Stimulated activated CD8-positive, alpha-beta memory T cell treated with anti-CD3 and anti-CD28 coated beads, Interleukin-15, amount 100 ng/mL, for 4 hours (primary cell): ENCODE data around the gene MYADML2.
"Not testable (repeated sequence)": the region's sequence is repeated elsewhere in the genome, so short reads cannot be mapped to it uniquely, and the experiment has no call there.

Experiments
- DNase-seq, 2 donors: peaks; one replicate each; pipeline ENCODE4 v3.0.0-alpha.2; 2020; ENCODE audit warnings: low read depth in 2 of 2

MYADML2 gene

DNA sequence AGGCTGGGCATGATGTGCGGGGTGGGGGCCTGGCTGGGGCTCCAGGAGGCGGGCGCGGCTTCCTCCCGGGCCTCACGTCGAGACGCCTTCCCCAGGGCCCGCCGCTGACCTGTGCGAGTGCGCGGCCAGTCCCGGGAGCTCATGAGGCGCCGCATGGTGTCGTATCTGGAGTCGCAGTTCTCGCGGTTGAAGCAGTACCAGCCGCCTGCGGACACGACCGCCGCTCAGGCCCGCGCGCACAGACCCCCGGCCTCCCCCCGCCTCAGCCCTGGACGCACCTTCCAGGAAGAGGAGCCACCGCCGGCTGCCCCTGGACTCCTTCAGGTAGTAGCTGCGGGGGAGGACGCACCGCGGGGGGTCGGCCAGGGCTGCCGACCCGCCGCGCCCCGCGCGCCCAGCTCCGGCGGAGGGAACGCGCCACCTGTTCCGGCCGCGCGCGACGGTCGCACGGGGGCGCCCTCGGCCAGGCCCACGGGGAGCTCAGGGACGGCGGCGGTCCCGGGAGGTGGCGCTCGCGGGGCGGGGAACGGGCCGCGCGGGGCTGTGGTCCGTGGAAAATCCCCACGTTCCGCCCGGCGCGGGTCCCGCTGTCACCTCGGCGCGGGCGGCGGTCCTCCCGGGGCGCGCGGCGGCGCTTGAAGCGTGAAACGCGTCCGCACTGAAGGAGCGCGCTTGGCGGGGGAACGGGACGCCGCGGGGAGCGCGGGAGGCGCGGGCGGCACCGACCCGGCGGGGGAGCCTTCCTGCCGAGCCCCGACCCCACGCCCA lies 12.5 kb upstream of the MYADML2 start:
- DNase-seq: peak; percentile 43 to 67

DNA sequence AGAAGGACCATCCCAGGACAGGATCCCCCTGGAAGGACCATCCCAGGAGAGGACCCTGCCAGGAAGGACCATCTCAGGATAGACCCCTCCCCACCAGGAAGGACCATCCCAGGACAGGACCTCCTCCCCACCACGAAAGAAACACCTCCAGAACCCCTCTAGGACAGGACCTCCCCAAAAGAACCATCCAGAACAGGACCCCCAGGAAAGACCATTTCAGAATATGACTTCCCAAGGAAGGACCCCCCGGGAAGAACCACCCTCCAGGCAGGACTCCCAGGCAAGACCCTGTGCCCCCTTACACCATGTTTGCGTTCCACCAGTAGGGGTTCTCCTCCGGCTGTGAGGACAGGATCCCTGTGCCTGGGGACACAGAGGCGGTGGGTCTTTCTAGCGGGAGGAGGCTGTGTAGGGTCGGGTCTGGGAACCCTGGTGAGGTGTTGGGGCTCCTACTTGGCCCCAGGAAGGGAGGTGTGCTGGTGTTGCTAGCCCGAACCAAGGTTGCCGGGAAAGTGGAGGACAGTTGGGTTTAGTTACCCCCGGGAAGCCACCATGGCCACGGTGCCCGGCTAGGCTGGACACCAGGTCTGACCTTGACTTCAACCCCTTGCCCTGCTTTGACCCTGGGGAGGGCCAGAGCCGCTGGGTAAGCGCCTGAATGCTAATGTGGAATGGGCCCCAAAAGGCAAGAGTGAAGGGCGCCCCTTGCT lies 11.8 kb upstream of the MYADML2 start:
- DNase-seq: no peak

DNA sequence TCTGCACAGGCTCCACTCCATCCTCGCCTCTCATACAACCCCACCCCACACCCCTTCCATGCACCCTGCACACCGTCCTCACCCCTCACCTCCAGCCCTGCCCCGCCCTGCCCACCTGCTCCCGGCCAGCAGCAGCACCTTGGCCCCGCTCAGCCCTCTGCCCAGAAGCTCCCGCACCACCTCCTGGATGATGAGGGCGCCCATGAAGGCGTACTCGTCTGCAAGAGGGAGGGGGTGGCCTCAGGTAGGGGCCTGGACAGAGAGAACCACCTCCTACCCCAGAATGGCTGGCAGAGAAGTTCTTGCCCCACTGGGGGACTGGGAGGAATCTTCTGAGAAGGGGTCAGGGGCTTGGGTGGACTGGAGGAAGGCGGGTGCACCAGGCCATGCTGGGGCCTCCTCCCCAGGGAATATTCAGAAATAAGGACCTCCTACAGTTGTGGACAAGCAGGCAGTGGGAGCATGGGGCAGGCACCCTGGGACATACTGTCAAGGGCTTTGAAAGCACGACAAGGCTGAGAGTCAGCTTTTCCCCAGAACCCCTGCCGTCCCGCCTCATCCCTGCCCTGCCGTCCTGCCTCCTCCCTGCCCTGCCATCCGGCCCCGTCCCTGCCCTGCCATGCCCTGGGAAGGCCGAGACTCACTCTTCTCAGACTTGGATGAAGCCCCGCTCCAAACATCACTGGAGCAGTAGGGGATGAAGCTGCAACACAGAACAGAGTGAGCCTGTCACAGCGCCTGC lies 10.8 kb upstream of the MYADML2 start:
- DNase-seq: no peak

- no peak for DNase-seq
Observed at GRCh38 chr17:81956607-81957589, 9.9 kb upstream of the MYADML2 start.

GRCh38 chr17:81955756-81956544 lies 8.9 kb upstream of the MYADML2 start:
- no peak for DNase-seq

DNA sequence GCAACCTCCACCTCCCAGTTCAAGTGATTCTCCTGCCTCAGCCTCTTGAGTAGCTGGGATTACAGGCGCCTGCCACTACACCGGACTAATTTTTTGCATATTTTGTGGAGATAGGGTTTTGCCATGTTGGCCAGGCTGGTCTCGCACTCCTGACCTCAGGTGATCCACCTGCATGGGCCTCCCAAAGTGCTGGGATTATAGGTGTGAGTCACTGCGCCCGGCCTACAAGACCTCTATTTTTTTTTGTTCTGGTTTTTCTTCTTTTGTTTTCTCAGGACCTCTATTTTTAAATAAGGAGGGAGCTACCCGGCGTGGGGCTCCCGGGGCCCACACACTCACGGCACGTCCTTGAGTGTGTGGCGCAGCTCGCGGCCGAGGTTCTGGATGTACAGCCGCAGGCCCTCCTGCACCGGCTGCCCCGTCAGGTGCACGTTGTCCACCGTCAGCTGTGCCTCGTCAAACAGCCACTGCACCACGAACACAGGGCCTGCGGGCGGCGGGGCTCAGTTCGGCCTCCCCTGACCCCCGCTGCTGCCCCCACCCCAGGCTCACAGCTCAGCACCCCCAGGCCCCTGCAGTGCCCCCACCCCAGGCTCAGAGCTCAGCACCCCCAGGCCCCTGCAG lies 8.1 kb upstream of the MYADML2 start:
- no peak for DNase-seq

- DNase-seq: no peak
Observed at GRCh38 chr17:81954131-81955057, 7.4 kb upstream of the MYADML2 start.

DNA sequence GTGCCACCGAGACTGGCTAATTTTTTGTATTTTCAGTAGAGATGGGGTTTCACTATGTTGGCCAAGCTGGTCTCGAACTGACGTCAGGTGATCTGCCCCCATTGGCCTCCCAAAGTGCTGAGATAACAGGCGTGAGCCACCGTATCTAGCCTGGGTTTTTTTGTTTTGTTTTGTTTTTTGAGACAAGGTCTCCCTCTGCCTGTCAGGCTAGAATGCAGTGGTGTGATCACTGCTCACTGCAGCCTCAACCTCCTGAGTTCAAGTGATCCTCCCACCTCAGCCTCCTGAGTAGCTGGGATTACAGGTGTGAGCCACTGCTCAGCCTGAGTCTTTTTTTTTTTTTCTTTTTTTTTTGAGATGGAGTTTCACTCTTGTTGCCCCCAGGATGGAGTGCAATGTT lies 6.4 kb upstream of the MYADML2 start:
- DNase-seq: not testable (repeated sequence)

GRCh38 chr17:81952792-81953228 lies 5.8 kb upstream of the MYADML2 start:
- no peak for DNase-seq

- no peak for DNase-seq
Observed at GRCh38 chr17:81951785-81952684, 5.0 kb upstream of the MYADML2 start.

DNA sequence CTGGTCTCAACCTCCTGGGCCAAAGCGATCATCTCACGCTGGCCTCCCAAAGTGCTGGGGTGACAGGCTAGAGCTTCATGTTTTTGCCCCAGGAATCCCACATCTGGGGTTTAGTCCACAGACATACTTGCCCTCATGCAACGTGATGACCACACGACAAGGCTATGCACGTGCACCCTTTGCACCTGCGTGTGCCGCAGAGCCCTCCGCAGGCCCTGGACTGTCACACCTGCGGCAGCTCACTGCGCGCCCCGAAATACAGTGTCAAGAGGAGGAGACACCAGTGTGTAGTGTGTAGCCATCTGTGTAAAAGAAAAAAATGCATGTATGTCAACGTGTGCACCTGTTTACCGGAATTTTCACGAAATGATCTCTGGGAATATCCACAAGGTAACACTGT lies 3.5 kb upstream of the MYADML2 start:
- no peak for DNase-seq

DNA sequence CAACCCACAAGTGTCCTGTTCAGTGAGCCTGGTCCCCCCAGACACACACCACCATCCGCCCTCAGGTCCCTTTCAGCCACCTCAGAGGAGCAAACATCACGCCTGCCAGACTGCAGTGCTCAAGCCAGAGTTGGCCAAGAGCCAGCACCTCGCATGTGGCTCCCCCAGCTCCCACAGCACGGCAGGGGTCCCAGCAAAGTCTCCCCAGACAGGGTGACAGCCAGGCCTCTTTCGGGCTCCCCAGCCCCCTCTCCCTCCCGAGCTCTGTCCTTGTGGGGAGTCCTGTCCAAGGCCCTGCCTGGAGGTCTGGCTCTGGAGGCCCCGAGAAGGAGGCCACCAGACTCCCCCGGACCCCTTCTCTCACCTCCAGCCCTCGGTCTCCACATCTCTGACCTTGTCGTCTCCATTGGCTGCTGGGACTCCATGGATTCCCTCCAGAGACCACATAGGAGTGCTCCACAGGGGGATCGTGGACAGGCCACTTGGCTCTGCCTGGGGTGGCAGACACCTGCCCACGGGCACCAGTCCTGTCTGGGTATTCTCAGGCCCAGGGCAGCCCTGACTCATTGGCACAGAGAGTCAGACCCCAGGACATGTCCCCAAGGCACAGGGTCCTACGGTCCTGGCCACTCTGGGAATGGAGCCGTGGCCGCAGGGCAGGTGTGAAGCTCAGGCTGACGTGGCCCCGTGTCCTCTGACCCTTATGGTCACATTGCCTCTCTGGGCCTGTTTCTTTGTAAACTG lies 1.8 kb upstream of the MYADML2 start:
- no peak for DNase-seq

GRCh38 chr17:81944858-81945257 lies 2.2 kb downstream of the MYADML2 start:
- no peak for DNase-seq

DNA sequence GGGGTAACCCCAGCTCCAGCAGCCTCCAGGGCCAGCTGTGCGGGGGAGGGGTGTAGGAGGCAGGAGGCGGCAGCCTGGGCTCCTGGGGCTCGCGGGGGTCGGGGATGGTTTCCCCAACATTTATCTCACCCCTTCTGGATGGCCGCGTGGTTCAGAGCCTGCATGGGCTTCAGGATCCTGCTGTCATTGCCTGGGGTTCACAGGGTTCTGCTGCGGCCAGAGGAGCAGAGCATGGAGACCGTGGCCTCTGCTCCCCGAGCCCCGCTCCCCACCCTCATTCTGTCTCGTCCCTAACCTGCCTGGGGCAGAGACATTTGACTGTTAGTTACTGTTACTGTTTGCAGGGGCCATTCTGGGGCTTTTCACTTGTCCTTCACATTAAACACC lies 4.9 kb downstream of the MYADML2 start:
- DNase-seq: no peak

- no peak for DNase-seq
Observed at GRCh38 chr17:81941484-81942166, 5.4 kb downstream of the MYADML2 start.
